NCI-H146 treated with DMSO at 0.1 percent for 48 hours (cell line): ENCODE data around the gene DLX2.
"Not testable (repeated sequence)": the region's sequence is repeated elsewhere in the genome, so short reads cannot be mapped to it uniquely, and the experiment has no call there.

ENCODE experiments used
- DNase-seq: peaks from one replicate; lab custom pipeline; 2025; ENCODE audit not compliant: unreplicated experiment; lab: John Stamatoyannopoulos, UW

The DLX2 gene

DNA sequence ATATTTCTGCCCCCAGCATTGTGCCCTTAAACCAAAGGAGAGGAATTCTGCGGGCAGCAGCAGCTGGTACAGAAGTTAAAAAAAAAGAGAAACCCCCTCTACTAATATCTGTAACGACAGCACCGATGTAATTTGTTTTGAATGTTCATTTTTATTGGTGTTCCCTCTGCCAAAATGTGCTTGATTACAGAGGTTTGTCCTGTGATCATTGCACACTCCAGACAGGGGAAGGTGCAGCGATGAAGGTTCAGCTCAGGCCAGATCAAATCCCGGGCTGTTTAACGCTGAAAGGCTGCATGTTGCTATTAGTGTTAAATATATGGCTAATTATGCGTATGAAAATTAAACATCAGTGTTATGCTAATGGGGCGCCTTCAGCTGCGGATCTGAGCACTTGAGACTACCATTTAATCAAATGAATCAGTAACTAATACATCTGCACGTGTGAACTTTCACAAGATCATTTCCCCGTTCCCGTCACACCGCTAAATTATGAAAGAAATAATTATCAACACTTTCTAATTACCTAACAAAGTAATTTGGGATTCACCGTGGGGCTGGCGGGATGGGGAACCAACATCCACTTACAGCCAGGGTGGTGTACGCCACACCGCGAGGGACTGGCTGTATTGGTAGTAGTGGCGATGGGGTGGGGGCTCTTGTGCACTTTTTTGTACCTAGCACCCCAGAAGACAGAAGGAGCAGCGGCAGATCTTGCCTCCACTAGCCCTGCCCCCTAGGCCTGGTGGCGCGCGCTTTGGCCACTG lies 18.9 kb downstream of the DLX2 start:
- DNase-seq: no peak

DNA sequence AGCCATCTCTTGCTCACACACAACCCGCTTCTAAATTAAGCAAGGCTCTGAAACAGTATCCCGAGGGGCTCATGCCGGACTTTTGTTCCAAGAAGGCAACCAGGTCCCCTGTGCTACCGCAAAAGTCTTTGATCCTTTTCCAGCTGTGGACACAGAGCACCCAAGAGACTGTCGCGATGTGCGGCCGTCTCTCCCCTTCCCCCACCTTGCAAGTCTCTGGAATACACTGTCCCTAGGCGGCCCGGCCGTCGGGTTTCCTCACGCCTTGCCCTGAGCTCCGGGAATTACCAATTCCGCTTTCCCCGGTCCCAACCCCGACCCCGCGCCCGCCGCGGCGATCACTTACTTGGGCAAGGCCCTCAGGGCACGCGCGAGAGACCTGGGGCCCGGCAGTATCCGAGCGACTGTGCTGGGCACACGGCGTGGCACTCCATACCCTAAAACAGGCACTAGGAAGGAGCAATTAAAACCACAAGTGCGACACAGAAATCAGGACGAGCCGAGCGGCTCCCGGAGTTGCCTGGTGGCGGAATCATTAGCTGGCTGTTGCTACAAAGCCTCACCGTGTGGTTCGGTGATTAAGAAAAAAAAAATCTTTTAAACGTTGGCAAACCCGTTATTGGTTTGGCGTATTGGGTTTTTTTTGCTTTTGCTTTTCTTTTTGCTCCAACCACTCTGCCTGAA lies 19.6 kb downstream of the DLX2 start:
- DNase-seq: no peak

DNA sequence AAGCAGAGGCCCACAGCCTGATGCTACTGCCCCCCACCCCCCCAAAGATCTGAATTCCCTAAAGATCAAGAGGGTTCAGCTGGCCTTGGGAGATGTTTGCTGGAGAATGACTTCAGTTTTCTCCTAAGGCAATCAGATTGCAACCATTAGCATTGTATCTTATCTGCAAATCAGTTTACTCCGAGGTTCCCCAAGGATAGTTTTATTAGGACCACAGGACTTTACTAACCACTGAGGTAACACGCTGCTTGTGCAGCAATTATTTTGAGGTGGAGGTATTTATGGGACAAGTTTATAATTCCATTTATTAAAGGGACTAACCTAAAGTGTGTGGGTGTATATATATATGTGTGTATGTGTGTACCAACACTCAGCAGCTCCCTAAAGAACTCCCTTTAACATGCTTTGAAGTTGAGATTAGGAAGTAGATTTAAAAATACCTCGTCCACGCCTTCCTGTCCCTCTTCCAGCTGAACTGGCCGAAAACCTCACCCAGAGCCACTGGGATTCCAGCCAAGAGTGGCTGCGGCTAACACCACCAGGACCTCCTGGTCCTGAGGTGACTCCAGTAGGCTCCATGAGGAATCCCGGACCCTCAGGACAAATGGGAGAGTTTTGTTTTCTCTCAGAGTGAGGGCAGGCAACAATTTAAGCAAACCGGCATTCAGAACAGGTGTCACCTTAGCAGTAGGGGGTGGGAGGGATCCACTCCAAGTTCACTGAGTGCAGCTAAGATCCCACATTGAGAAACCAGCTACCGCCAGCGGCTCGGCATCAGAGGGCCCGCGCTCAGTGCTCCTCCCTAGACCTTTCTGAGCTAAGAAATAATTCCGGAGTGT lies 20.4 kb downstream of the DLX2 start:
- no peak for DNase-seq

DNA sequence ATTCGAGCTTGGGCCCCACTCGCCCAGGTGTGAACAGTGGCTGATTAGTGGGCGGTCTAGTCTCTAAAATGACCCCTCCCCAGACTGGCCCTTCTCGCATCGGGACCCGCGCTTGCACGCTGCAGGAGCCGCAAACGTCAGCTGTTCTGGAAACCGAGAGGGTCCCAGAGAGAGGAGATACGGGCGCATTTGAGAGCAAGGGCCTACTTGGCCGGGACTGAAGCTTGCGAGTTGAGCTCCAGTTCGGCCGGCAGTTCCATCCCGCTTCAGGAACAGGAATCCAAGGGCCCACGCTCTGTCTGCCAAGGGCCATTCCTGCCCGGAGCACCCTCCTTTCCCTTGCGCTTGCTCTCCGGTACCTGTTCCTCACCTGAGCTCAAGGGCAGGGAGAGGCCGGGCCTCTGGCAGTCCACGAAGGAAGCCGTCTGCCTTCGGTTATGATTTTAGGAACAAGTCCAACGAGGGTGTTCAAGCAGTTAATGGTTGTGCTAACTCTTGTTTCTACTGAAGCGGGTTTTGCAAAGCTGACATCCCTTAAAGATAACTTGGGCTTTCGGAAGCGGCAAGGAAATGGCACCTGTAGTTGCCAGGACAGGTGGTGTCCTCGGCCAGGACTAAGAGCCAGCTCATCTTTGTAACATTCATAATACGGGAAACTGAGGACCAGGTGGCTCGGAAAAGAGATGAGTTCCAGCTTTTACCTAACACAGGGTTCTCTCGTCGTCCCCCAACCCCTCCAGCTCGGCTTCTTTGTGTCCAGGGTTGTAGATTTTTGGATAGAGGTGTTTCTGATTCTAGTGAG lies 21.3 kb downstream of the DLX2 start:
- DNase-seq: no peak

DNA sequence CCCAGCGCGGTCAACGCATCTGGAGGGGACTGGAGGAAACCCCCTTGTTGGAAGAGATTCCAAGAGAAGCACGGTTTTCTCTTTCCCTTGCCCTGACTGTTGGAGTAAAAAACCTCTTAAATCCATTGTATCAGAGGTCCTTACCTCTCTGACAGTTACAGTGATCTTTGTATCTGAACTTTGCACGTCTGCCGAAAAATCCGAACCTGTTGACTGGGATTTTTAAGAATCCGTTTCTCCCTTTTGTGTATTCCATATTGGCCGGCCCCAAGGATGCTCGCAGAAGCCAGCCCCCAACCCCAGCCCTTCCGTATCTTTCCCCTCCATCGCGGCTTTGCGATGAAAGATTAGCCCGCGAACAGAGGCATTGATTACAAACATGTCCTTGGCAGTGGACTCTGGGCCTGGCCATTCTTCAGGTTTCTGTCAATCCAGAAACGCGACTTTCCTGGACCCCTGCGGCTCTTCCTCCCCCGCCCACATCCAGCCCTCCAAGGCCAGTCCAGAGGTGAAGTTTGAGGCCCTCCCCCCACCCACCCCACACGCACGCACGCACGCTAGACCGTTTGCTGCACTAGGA lies 22.0 kb downstream of the DLX2 start:
- DNase-seq: no peak

DNA sequence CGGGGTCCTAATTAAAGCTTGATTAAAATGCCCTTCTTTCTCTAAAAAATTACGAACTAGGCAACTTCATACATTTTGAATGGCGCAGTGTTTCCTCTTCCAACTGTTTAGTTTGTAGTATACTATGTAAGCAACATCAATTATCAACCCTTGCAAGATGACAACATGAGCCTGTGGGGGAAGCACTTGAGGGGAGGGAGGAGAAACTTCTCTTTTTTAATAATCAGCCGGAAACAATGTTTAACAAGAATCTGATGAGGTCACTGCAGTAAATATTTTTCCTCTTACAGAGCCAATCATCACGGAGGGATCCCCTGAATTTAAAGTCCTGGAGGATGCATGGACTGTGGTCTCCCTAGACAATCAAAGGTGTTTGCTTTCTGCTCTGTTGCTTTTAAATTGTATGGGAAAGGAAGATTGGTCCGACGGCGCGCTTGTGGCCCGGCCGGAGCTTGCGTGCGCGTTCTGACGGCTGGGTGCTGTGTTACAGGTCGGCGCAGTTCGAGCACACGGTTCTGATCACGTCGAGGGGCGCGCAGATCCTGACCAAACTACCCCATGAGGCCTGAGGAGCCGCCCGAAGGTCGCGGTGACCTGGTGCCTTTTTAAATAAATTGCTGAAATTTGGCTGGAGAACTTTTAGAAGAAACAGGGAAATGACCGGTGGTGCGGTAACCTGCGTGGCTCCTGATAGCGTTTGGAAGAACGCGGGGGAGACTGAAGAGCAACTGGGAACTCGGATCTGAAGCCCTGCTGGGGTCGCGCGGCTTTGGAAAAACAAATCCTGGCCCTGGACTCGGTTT lies 22.7 kb downstream of the DLX2 start:
- no peak for DNase-seq

DNA sequence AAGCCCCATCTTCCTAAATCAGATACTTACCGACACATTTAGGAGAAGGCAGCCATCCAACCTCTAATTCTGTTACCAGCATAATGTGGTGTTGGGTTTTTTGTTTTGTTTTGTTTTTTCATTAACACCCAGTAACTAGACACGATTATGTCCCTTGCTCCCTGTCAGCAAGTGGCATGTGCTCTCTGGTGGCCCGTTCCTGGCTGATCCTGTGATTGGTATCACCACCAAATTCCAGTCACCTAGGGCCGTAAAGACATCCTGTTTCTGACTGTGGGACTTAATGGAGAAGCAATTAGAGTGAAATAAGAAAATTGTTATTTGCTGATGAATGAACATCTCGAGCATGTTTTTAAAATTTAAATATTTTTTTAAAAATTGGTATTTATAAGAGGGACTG lies 23.3 kb downstream of the DLX2 start:
- DNase-seq: no peak

DNA sequence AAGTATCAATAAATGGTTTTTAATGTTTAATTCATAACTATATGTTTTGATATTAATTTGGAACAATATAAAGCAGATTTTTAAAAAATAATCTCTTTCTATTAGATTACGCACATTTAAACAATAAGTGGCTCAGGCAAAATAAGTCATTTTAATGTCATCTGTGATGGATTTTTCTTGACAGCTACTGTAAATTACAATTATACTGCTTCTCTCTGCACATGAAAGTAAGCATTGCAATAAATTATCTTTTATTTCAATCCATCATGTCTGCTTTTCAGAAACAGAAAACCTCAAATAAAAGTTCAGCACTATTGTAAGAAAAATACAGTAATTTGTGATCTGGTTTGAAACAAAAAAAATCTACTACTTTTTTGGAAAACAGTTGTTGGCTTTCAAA lies 28.4 kb downstream of the DLX2 start:
- DNase-seq: no peak

DNA sequence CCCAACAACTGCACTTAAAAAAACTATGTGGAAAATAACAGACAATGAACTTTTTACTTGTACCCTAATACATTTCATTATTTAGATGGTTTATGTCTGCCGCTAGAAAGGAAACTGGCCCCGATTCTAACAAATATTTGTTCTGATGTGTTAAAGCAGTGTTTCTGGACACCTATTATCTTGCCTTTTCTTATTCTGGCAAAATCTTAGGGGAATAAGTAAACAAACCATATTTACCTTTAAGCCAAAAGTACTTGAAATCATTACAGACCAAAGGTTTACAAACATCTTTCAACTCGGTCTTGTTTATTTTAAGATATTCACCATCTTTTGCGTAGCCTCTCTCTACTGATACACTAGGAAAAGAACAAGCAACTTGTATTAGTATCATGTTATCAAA lies 29.2 kb downstream of the DLX2 start:
- DNase-seq: no peak

DNA sequence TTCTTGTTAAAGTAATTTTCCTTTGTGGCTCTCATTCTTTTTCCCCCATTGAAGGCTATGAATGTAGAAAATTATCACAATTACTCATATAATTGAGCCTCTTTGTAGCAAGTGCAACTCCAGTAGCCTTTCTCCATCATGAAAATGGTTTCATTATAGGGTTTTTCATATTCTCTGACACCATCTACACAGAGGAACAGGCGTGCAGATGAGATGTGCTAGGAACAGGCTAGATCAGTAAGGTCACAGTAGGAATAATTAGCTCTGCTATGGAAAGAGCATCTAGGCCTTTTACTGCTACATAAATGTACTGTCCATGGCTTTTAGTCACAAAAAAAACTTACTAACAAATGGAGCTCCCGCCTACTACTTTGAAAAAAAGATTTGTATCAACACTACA lies 30.0 kb downstream of the DLX2 start:
- DNase-seq: no peak

DNA sequence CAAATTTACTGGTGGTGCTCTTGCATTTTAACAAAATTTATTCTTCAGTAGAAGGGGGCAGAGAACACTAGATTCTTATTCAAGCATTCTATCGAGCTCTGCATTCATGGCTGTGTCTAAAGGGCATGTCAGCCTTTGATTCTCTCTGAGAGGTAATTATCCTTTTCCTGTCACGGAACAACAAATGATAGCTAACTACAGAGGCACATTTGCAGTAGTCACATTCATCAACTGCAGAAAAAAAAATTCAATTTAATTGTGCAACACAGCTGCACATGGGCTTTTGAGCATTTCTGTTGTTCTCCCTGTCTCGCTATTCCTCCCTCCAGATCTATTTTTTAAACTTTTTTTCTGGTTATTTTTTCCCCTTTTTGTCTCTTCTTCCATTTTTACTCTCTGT lies 30.4 kb downstream of the DLX2 start:
- DNase-seq: peak; percentile 88

DNA sequence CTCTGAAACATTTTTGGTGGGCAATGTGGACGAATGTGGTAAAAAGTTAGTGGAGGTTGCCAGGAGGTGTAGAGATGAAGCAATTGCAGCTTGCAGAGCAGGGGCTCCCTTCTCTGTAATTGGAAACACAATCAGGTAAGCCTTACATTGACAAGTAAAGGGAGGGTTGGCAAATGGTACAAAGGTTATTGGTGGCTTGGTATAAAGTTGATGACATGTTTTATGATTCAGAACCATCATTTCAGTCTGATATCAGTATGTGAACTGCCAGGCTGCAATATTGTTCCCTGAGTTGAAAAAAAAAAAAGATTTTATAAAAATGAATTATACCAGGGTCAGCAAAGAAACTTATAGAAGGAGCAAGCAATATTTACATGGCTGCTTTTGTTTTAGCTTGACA lies 31.8 kb downstream of the DLX2 start:
- DNase-seq: no peak

DNA sequence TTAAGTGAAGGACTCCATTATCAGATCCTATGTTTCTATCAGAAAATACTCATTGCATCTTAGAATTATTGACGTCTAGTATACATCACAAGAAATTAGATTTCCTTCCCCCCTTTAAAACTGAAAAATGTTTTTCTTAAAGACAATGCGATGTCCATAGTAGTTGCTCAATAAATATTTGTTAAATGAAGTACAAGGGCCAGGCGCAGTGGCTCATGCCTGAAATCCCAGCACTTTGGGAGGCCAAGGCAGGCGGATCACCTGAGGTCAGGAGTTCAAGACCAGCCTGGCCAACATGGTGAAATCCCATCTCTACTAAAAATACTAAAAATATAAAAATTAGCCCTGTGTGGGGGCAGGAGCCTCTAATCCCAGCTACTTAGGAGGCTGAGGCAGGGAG lies 34.8 kb downstream of the DLX2 start:
- not testable (repeated sequence) for DNase-seq

DNA sequence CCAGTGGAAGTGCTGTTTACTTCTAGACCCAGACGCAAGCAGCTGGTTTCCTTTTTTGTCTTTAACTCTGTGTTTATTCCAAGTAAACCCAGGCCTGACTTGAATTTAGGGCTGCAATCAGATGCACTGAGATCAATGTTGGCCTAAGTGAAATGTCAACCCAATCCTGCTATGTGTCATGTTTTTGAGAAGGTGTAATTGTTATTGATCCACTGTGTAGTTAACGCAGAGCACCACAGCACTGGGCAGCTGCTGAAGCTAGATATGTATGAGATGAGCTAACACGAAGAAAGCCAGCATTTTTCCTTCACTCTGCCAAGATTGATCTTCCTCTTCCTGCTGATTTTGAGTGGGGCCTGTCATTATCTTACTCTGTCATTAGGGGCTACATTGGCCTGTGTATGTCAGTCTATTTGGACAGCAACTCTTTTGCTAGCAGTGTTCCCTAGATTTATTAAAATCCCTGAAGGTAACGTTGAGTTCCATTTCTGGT lies 36.3 kb downstream of the DLX2 start:
- DNase-seq: no peak

DNA sequence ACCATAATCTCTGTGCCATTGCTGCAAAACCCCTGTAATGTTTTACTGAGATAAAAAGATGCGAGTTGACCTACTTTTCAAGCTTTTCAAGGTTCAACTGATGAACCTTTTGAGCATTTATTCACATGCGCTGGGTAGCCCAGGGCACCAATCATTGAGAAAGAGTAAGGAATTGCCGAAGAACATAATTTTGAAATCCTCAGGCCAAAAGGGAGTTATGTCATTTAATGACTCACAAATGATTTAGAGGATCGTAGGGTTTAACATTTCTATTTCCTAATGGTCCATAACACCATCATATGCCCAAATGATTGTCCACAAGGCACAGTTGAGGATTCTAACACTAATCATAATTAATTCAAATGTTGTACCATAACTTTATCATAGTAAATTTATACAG lies 37.6 kb downstream of the DLX2 start:
- no peak for DNase-seq

DNA sequence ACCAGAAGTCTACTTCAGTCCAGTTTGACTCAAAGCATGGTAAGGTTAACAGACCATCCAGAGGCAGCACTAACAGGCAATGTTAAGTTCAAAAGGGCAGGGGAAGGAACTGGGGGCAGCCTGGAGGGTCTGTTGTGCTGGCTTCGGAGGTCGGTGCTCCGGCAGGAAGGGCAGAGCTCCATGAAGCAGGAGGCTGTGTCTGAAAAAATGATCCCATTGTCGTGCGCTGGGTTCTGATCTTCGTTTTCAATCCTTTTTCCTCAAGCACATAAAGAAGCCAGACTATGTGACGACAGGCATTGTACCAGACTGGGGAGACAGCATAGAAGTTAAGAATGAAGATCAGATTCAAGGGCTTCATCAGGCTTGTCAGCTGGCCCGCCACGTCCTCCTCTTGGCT lies 39.3 kb downstream of the DLX2 start:
- DNase-seq: no peak

DNA sequence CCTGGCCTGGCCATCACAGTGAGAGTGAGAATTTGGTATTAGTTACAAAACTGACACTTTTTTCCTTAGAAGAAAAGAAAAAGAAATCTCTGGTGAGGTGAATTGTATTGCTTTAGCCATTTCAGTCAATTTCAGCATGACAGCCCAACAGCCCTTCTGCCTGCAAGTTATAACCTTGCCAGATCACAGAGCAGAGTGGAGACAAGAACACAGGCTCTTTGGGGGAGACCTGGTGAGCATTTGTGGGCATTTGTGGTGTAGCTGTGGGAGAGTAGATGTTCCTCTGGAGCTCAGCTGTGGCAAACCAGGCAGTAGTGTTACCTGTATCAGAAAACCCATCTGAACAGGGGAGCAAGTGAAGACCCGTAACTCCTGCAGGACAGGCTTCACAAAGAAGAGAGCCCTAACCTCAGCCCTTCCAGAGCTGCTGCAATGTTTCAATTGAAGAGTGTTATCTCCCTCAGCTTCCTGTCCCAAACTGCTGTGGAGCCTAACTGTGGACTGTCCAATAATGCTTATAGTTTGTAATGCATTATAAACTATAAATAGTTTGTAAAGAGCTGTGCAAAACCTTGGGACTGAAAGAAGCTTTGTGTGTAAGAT lies 40.2 kb downstream of the DLX2 start:
- DNase-seq: no peak

DNA sequence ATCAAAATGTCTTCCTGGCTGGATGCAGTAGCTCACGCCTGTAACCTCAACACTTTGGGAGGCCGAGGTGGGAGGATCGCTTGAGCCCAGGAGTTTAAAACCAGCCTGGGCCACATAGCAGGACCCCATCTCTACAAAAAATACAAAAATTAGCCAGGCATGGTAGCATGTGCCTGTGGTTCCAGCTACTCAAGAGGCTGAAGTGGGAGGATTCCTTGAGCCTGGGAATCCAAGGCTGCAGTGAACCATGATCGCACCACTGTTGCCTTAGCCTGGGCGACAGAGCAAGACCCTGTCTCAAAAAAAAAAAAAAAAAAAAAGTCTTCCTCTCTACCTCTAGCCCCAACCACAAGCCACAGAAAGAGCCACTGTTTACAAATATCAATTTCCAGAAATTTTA lies 42.6 kb downstream of the DLX2 start:
- DNase-seq: not testable (repeated sequence)

DNA sequence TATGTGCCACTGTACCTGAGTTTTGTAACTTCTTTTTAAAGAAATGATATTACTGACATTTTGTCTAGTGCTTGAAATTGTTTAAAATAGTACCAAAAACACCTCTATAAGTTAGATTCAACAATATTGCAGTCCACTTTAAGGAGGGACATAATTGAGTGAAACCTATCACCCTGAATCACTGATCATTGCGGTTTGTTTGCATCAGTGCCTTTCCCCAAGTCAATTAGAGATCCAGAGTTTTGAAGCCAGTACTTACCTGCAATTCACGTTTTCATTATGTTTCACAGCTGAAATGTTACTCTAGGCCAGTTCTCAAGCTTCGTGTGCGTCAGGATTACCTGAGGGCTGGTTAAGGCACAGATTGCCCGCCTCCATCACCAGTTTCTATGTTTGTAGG lies 44.0 kb downstream of the DLX2 start:
- DNase-seq: no peak
